SK-N-SH treated with all-trans-retinoic acid at 6 μM for 48 hours (cell line): ENCODE data around the gene QSOX2.

ENCODE experiments used
- ESRRG ChIP-seq: fragments of 250-450 bp; sonication (Bioruptor Pico); IDR thresholded peaks from 2 replicates; pipeline ENCODE4 v1.6.1; 2021; ENCODE audit warnings: mild to moderate bottlenecking
- GLIS3 ChIP-seq: fragments of 250-450 bp; sonication (Bioruptor Pico); IDR thresholded peaks from 2 replicates; pipeline ENCODE4 v1.5.0; 2020; ENCODE audit warnings: mild to moderate bottlenecking, moderate library complexity
- PPARA ChIP-seq: fragments of 250-450 bp; sonication (Bioruptor Pico); IDR thresholded peaks from 2 replicates; pipeline ENCODE4 v1.5.0; 2020; ENCODE audit warnings: mild to moderate bottlenecking, borderline replicate concordance
- RARB ChIP-seq: fragments of 250-450 bp; sonication (Bioruptor Pico); IDR thresholded peaks from 2 replicates; pipeline ENCODE4 v1.8.0; 2021; ENCODE audit warnings: mild to moderate bottlenecking, moderate library complexity
- SNAI2 ChIP-seq: fragments of 250-450 bp; sonication (Bioruptor Pico); IDR thresholded peaks from 2 replicates; pipeline ENCODE4 v1.5.0; 2020; ENCODE audit warnings: mild to moderate bottlenecking, moderate library complexity
- TCF4 ChIP-seq: fragments of 250-450 bp; sonication (Bioruptor Pico); IDR thresholded peaks from 2 replicates; pipeline ENCODE4 v1.8.0; 2021; ENCODE audit warnings: mild to moderate bottlenecking, moderate library complexity, borderline replicate concordance
- TOX ChIP-seq: fragments of 250-450 bp; sonication (Bioruptor Pico); IDR thresholded peaks from 2 replicates; pipeline ENCODE4 v1.8.0; 2021; ENCODE audit warnings: mild to moderate bottlenecking, moderate library complexity, borderline replicate concordance
- ZC3H10 ChIP-seq: fragments of 250-450 bp; sonication (Bioruptor Pico); IDR thresholded peaks from 2 replicates; pipeline ENCODE4 v1.5.1; 2021; ENCODE audit warnings: mild to moderate bottlenecking, moderate library complexity
- ZFP3 ChIP-seq: fragments of 250-450 bp; sonication (Bioruptor Pico); IDR thresholded peaks from 2 replicates; pipeline ENCODE4 v1.5.0; 2020; ENCODE audit warnings: mild to moderate bottlenecking, moderate library complexity
- ZFP30 ChIP-seq: fragments of 450-650 bp; formaldehyde crosslinking; IDR thresholded peaks from 2 replicates; pipeline ENCODE4 v1.5.0; 2022; ENCODE audit warnings: mild to moderate bottlenecking, moderate library complexity
- ZNF8 ChIP-seq: fragments of 450-650 bp; formaldehyde crosslinking; IDR thresholded peaks from 2 replicates; pipeline ENCODE4 v1.5.0; 2020; ENCODE audit warnings: mild to moderate bottlenecking, moderate library complexity
- TF ChIP-seq, protein P1 (sequence below): fragments of 250-450 bp; sonication (Bioruptor Pico); IDR thresholded peaks from 2 replicates; pipeline ENCODE4 v1.8.0; 2020; ENCODE audit warnings: mild to moderate bottlenecking, moderate library complexity, borderline replicate concordance
- TF ChIP-seq, protein P2 (sequence below): fragments of 250-450 bp; sonication (Bioruptor Pico); IDR thresholded peaks from 2 replicates; pipeline ENCODE4 v1.5.1; 2021; ENCODE audit warnings: mild to moderate bottlenecking, moderate library complexity

DNA sequence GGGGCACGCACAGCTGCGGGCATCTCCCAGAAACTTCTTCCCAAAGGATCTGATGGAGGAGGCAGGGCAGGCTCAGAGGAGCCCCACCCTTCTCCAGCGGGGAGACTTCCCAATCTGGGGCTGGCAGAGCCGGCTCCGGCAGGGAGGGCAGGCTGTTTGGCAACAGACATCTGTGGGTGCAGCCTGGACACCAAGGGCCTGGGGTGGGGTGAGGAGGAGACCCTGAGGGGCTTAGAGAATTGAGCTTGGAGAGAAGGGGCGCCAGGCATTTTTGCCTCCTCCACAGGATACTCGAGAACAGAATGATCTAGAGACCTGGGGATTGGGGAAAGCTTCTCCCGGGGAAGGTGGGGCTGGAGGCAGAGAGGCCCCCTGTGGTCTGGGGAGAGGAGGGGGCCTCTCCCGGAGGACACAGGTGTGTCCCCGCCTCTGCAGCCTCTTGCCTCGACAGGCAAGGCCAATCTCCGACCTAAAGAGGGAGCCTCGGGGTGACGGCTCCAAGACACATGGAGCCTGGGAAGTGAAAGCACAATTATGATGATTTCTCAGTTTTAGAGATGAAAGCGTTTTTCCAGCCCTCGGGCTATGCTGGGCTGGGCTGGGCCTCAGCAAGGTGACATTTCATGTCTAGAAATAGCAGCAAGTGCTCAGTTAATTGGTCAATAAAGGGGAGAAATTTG, 49.1 kb downstream of the QSOX2 start:
- TF ChIP-seq ESRRG (CRISPR knock-in tag) (no peak), ZFP3 (CRISPR knock-in tag) (no peak), ZFP30 (CRISPR knock-in tag) (no peak), PPARA (CRISPR knock-in tag) (no peak), RARB (CRISPR knock-in tag) (no peak), SNAI2 (CRISPR knock-in tag) (no peak), ZC3H10 (CRISPR knock-in tag) (no peak), TCF4 (no peak), GLIS3 (CRISPR knock-in tag) (no peak), ZNF8 (CRISPR knock-in tag) (no peak), TOX (CRISPR knock-in tag) (no peak)
- TF ChIP-seq, protein P1, sequence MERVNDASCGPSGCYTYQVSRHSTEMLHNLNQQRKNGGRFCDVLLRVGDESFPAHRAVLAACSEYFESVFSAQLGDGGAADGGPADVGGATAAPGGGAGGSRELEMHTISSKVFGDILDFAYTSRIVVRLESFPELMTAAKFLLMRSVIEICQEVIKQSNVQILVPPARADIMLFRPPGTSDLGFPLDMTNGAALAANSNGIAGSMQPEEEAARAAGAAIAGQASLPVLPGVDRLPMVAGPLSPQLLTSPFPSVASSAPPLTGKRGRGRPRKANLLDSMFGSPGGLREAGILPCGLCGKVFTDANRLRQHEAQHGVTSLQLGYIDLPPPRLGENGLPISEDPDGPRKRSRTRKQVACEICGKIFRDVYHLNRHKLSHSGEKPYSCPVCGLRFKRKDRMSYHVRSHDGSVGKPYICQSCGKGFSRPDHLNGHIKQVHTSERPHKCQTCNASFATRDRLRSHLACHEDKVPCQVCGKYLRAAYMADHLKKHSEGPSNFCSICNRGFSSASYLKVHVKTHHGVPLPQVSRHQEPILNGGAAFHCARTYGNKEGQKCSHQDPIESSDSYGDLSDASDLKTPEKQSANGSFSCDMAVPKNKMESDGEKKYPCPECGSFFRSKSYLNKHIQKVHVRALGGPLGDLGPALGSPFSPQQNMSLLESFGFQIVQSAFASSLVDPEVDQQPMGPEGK (CRISPR knock-in tag): no peak
- TF ChIP-seq, protein P2, sequence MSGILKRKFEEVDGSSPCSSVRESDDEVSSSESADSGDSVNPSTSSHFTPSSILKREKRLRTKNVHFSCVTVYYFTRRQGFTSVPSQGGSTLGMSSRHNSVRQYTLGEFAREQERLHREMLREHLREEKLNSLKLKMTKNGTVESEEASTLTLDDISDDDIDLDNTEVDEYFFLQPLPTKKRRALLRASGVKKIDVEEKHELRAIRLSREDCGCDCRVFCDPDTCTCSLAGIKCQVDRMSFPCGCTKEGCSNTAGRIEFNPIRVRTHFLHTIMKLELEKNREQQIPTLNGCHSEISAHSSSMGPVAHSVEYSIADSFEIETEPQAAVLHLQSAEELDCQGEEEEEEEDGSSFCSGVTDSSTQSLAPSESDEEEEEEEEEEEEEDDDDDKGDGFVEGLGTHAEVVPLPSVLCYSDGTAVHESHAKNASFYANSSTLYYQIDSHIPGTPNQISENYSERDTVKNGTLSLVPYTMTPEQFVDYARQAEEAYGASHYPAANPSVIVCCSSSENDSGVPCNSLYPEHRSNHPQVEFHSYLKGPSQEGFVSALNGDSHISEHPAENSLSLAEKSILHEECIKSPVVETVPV (CRISPR knock-in tag): no peak
